Measurements from ENCODE around the gene XRCC5.
"Not testable (repeated sequence)": the region's sequence is repeated elsewhere in the genome, so short reads cannot be mapped to it uniquely, and the experiment has no call there.

XRCC5 gene

GRCh38 chr2:216108967-216109921 is at the start of gene XRCC5:
XRCC5 (plus strand) TSS chr2:216109348; CDS start chr2:216109437, 89 bp downstream.
- peak; percentile 92 for DNase-seq (ENCODE audit: low read depth, low spot score)

- no peak for DNase-seq (ENCODE audit: low read depth, low spot score)
These were observed 45.0 kb upstream of the XRCC5 start for GRCh38 chr2:216064014-216064630.

GRCh38 chr2:216064665-216065064 is 44.5 kb upstream of the XRCC5 start:
- DNase-seq (ENCODE audit: low read depth, low spot score): no peak

- no peak for DNase-seq (ENCODE audit: low read depth, low spot score)
These were observed 42.9 kb upstream of the XRCC5 start for GRCh38 chr2:216066230-216066629.

GRCh38 chr2:216069028-216069427 is 40.1 kb upstream of the XRCC5 start:
- no peak for DNase-seq (ENCODE audit: low read depth, low spot score)

GRCh38 chr2:216070195-216070594 is 39.0 kb upstream of the XRCC5 start:
- no peak for DNase-seq (ENCODE audit: low read depth, low spot score)

- no peak for DNase-seq (ENCODE audit: low read depth, low spot score)
These were observed 37.9 kb upstream of the XRCC5 start for GRCh38 chr2:216071111-216071851.

- no peak for DNase-seq (ENCODE audit: low read depth, low spot score)
These were observed 36.7 kb upstream of the XRCC5 start for GRCh38 chr2:216072473-216072872.

GRCh38 chr2:216073773-216074172 is 35.4 kb upstream of the XRCC5 start:
- DNase-seq (ENCODE audit: low read depth, low spot score): no peak

- DNase-seq (ENCODE audit: low read depth, low spot score): no peak
These were observed 34.8 kb upstream of the XRCC5 start for GRCh38 chr2:216074380-216074779.

- no peak for DNase-seq (ENCODE audit: low read depth, low spot score)
These were observed 34.4 kb upstream of the XRCC5 start for GRCh38 chr2:216074794-216075193.

GRCh38 chr2:216075510-216076485 is 33.4 kb upstream of the XRCC5 start:
- no peak for DNase-seq (ENCODE audit: low read depth, low spot score)

- DNase-seq (ENCODE audit: low read depth, low spot score): no peak
These were observed 30.4 kb upstream of the XRCC5 start for GRCh38 chr2:216078776-216079175.

- not testable (repeated sequence) for DNase-seq (ENCODE audit: low read depth, low spot score)
These were observed 29.1 kb upstream of the XRCC5 start for GRCh38 chr2:216080048-216080447.

GRCh38 chr2:216081012-216081411 is 28.1 kb upstream of the XRCC5 start:
- no peak for DNase-seq (ENCODE audit: low read depth, low spot score)

GRCh38 chr2:216081487-216082116 is 27.5 kb upstream of the XRCC5 start, which contains the start of the genes PECR and TMEM169:
PECR (minus strand) TSS chr2:216081809; CDS start chr2:216081741, 68 bp downstream.
TMEM169 (plus strand) TSS chr2:216081919; CDS start chr2:216095964, 14,045 bp downstream.
- DNase-seq (ENCODE audit: low read depth, low spot score): peak; percentile 55

GRCh38 chr2:216082117-216082711 is 26.9 kb upstream of the XRCC5 start:
- no peak for DNase-seq (ENCODE audit: low read depth, low spot score)

GRCh38 chr2:216082805-216083204 is 26.3 kb upstream of the XRCC5 start:
- DNase-seq (ENCODE audit: low read depth, low spot score): no peak

- no peak for DNase-seq (ENCODE audit: low read depth, low spot score)
These were observed 25.5 kb upstream of the XRCC5 start for GRCh38 chr2:216083464-216084281.
